Gastrocnemius medialis (tissue), 4 donors: Measurements from ENCODE around the gene SUCLG1.

Experiments
- POLR2A ChIP-seq, 2 donors: fragments of 450-650 bp; IDR thresholded peaks; one replicate each; pipeline ENCODE4 v1.6.1; 2017; ENCODE audit warnings: antibody characterized with exemption in 2 of 2, mild to moderate bottlenecking in 2 of 2, moderate library complexity in 2 of 2
- TF ChIP-seq, protein P1 (sequence below), 5 experiments: fragments of 450-650 bp in 3 of 5; fragments of 200-600 bp in 2 of 5; sonication (generic) in 2 of 5; IDR thresholded peaks in 4 of 5; conservative IDR thresholded peaks in 1 of 5; 1 replicate in 4 of 5; 2 replicates in 1 of 5; pipeline ENCODE4 v1.5.1; 2016 to 2019; ENCODE audit warnings: antibody characterized with exemption in 5 of 5, mild to moderate bottlenecking in 3 of 5, moderate library complexity in 3 of 5

GRCh38 chr2:84456156-84456555, 2.9 kb downstream of the SUCLG1 start:
- TF ChIP-seq, protein P1, sequence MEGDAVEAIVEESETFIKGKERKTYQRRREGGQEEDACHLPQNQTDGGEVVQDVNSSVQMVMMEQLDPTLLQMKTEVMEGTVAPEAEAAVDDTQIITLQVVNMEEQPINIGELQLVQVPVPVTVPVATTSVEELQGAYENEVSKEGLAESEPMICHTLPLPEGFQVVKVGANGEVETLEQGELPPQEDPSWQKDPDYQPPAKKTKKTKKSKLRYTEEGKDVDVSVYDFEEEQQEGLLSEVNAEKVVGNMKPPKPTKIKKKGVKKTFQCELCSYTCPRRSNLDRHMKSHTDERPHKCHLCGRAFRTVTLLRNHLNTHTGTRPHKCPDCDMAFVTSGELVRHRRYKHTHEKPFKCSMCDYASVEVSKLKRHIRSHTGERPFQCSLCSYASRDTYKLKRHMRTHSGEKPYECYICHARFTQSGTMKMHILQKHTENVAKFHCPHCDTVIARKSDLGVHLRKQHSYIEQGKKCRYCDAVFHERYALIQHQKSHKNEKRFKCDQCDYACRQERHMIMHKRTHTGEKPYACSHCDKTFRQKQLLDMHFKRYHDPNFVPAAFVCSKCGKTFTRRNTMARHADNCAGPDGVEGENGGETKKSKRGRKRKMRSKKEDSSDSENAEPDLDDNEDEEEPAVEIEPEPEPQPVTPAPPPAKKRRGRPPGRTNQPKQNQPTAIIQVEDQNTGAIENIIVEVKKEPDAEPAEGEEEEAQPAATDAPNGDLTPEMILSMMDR (IDR thresholded peaks at IDR 0.05 in 4 of 5, conservative IDR thresholded peaks at IDR 0.05 in 1 of 5) = no peak
- no peak for TF ChIP-seq POLR2A (IDR thresholded peaks at IDR 0.05)
